Peyer's patch (tissue), 4 donors: ENCODE results near the gene UCP2.

Experiments used
- CTCF ChIP-seq, 6 experiments: fragments of 450-650 bp in 4 of 6; fragments of 200-600 bp in 2 of 6; sonication (generic) in 1 of 6; IDR thresholded peaks; one replicate each; pipeline ENCODE4 v1.5.1; 2017 to 2019; ENCODE audit warnings: antibody characterized with exemption in 6 of 6, mild to moderate bottlenecking in 3 of 6, moderate library complexity in 1 of 6
- POLR2A ChIP-seq, 2 donors: fragments of 450-650 bp; IDR thresholded peaks; one replicate each; pipeline ENCODE4 v1.5.1; 2017; ENCODE audit warnings: antibody characterized with exemption in 2 of 2, mild to moderate bottlenecking in 2 of 2, moderate library complexity in 2 of 2

- TF ChIP-seq CTCF (IDR thresholded peaks at IDR 0.05): no peak
- TF ChIP-seq POLR2A (IDR thresholded peaks at IDR 0.05): no peak
Observed at GRCh38 chr11:73972187-73972586, 10.5 kb downstream of the UCP2 start.
